Measurements from ENCODE around the gene ATP1A3. TPM values are rescaled to one million over a fixed set of nuclear protein-coding genes. Genes with fewer than 3 reads are reported as not detected.

ATP1A3 gene
- total RNA-seq, 1 donor from 2014 or later, result 375 TPM

- peaks cover 7% of the 10 kb centered on the region for H3K4me1 ChIP-seq
Observed at GRCh38 chr19:41917676-41918075, 76.4 kb downstream of the ATP1A3 start.

More at GRCh38 chr19:41917676-41918075, 76.4 kb downstream of the ATP1A3 start:
- TF ChIP-seq CTCF (IDR thresholded peaks at IDR 0.05; ENCODE audit: borderline replicate concordance), result no peak
- Histone ChIP-seq H3K9me3 (replicated peaks) (no peaks in the 10 kb centered on the region), H3K4me3 (no peak overlapping the region), H3K27ac (replicated peaks) (no peak overlapping the region), H3K36me3 (no peaks in the 10 kb centered on the region), H3K27me3 (ENCODE audit: low read depth) (peaks cover 95% of the 10 kb centered on the region)
- no peak for DNase-seq
- intact Hi-C loops (cut with micrococcal nuclease), result no loop called here

Other genes with a start within 250 kb of the ATP1A3 start
- gene CEACAM6, start 238.7 kb downstream of the ATP1A3 start, total RNA-seq, result 0.11 TPM
- gene CEACAM3, start 197.6 kb downstream of the ATP1A3 start, total RNA-seq, result not detected
- gene LYPD4, start 149.5 kb downstream of the ATP1A3 start, total RNA-seq, result not detected
- gene DMRTC2, start 149.2 kb downstream of the ATP1A3 start, total RNA-seq, result not detected
- 611 TPM for gene RPS19, start 134.0 kb downstream of the ATP1A3 start, total RNA-seq
- gene CD79A, start 117.0 kb downstream of the ATP1A3 start, total RNA-seq, result not detected
- 28.3 TPM for gene ARHGEF1, start 111.0 kb downstream of the ATP1A3 start, total RNA-seq
- gene ERFL, start 65.8 kb downstream of the ATP1A3 start, total RNA-seq, result not detected
- 56.7 TPM for gene RABAC1, start 34.9 kb downstream of the ATP1A3 start, total RNA-seq
- gene GRIK5, start 76.0 kb upstream of the ATP1A3 start, total RNA-seq, result 2.1 TPM
- 7.1 TPM for gene ZNF574, start 81.9 kb upstream of the ATP1A3 start, total RNA-seq
- 1.2 TPM for gene POU2F2, start 138.2 kb upstream of the ATP1A3 start, total RNA-seq
- 15.8 TPM for gene DEDD2, start 223.4 kb upstream of the ATP1A3 start, total RNA-seq
- gene ZNF526, start 226.1 kb upstream of the ATP1A3 start, total RNA-seq, result 5.9 TPM
- 37.6 TPM for gene GSK3A, start 248.4 kb upstream of the ATP1A3 start, total RNA-seq